ENCODE measurements around the gene DCANP1. TPM values are rescaled to one million over a fixed set of nuclear protein-coding genes. Genes with fewer than 3 reads are reported as not detected.
A peak's percentile ranks its signal among the peaks of the same experiment; 100 is the strongest.

The DCANP1 gene
- total and polyA plus RNA-seq, 2 of the 13 experiments (the other 11 are each of a cell fraction or from before 2014, with no cell fraction given), result not detected

GRCh38 chr5:135444360-135444759, 2.8 kb downstream of the DCANP1 start (continued):
- TF ChIP-seq ARHGAP35 (CRISPR knock-in tag; IDR thresholded peaks at IDR 0.05; ENCODE audit: borderline replicate concordance) (no peak), ZNF276 (CRISPR knock-in tag; IDR thresholded peaks at IDR 0.05; ENCODE audit: low read depth) (no peak), RBFOX2 (IDR thresholded peaks at IDR 0.05; ENCODE audit: low read depth, low read length) (no peak), PCBP1 (IDR thresholded peaks at IDR 0.05; ENCODE audit: borderline replicate concordance, low read depth, low read length) (no peak)

GRCh38 chr5:135443161-135443960, 3.8 kb downstream of the DCANP1 start:
- no peak overlapping the region for H3K27ac ChIP-seq (ENCODE audit: extremely low read length, insufficient read depth, low read length)
- no peak overlapping the region for H3K9ac ChIP-seq (ENCODE audit: insufficient read depth, low read depth, low read length)
- no peak overlapping the region for H2AFZ ChIP-seq (ENCODE audit: low read length)
- no peak overlapping the region for H3K4me3 ChIP-seq (replicated peaks in 1 of 3; ENCODE audit: insufficient read depth in 1 of 3, low read depth in 2 of 3, low read length in 3 of 3)
- in situ Hi-C loops (cut with HindIII; ENCODE audit: extremely low pct_ligation_motif_present, low pct_unique_long_range_greater_than_20kb), result no loop called here
- H3K79me2 ChIP-seq (ENCODE audit: insufficient read depth, low read length), result no peaks in the 10 kb centered on the region
- ChIA-PET POLR2A (no interaction called here), CTCF (ENCODE audit: low intra/inter-chr PET ratio, low total read pairs) (no interaction called here)
- H4K20me1 ChIP-seq (ENCODE audit: insufficient read depth, low read length), result no peaks in the 10 kb centered on the region
- ATAC-seq, result peak; percentile 32; the same call in 1 of the 3 replicates
- intact Hi-C loops (cut with micrococcal nuclease; ENCODE audit: unreplicated experiment), result no loop called here
- peaks cover 2% of the 10 kb centered on the region for H3K4me1 ChIP-seq (ENCODE audit: insufficient read depth, low read length)
- no peak overlapping the region for H3K4me2 ChIP-seq (ENCODE audit: low read depth, low read length)
- WGBS (ENCODE audit: low lambda C conversion rate), result 8% methylated on average over 5 of the region's 6 CpGs
- peaks cover 6 to 74% of the 10 kb centered on the region in 2 experiments; a peak in 4 of 5 replicates for H3K27me3 ChIP-seq (ENCODE audit: control insufficient read depth in 1 of 2, insufficient read depth in 2 of 2, low read length in 2 of 2)
- BruUV-seq (replicated peaks), result no TSS peak
- no peaks in the 10 kb centered on the region for H3K36me3 ChIP-seq (replicated peaks in 1 of 2; ENCODE audit: control insufficient read depth in 1 of 2, insufficient read depth in 2 of 2, low read length in 2 of 2)
- no peak for DNase-seq (ENCODE audit: low spot score)
- no peak for FAIRE-seq
- H3K9me3 ChIP-seq (ENCODE audit: low read length), result no peaks in the 10 kb centered on the region
- TF ChIP-seq XBP1 (CRISPR knock-in tag; IDR thresholded peaks at IDR 0.05), result no peak
- TF ChIP-seq FOXP4 (CRISPR knock-in tag; IDR thresholded peaks at IDR 0.05), result no peak
- TF ChIP-seq ELF1 (CRISPR knock-in tag; IDR thresholded peaks at IDR 0.05), result no peak
- no peak for TF ChIP-seq DNMT1 (CRISPR knock-in tag; IDR thresholded peaks at IDR 0.05)
- TF ChIP-seq ZNF33B (CRISPR knock-in tag; IDR thresholded peaks at IDR 0.05), result no peak
- TF ChIP-seq ZNF816 (CRISPR knock-in tag; IDR thresholded peaks at IDR 0.05; ENCODE audit: borderline replicate concordance), result no peak
- TF ChIP-seq THAP7 (CRISPR knock-in tag; IDR thresholded peaks at IDR 0.05), result no peak
- TF ChIP-seq SNAPC4 (CRISPR knock-in tag; IDR thresholded peaks at IDR 0.05), result no peak

Data from HepG2 (cell line).